ENCODE results near the gene PLXDC2.

DNA sequence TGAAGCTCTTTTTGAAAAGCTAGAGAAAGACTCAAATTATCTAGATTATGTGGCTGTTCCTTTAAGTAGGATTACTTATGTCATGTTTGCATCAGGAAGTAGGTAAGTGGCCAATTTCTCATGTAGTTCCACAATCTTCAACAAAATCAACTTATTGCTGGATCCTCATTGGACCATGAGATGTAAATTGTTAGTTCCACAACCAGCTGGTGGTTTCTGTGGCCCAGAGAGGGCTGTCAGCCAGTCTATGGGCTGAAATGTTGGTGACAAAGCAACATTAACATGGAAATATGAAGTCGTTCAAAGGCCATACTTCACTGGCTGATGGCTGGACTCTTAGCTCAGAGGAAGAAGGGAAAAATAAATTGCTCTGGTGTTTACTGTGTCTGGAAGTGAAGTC lies 157.9 kb downstream of the PLXDC2 start:
- TF ChIP-seq POLR2A (IDR thresholded peaks at IDR 0.05) (no peak), POLR2AphosphoS5 (IDR thresholded peaks at IDR 0.05) (no peak)
